Measurements from ENCODE around the gene TRUB2. TPM values are rescaled to one million over a fixed set of nuclear protein-coding genes. Genes with fewer than 3 reads are reported as not detected.
"Not testable (repeated sequence)": the region's sequence is repeated elsewhere in the genome, so short reads cannot be mapped to it uniquely, and the experiment has no call there.

Gene TRUB2
- total and polyA plus RNA-seq, 2 donors (not counting 3 experiments of a cell fraction or from before 2014, with no cell fraction given) = 21.1 to 39.3 TPM

DNA sequence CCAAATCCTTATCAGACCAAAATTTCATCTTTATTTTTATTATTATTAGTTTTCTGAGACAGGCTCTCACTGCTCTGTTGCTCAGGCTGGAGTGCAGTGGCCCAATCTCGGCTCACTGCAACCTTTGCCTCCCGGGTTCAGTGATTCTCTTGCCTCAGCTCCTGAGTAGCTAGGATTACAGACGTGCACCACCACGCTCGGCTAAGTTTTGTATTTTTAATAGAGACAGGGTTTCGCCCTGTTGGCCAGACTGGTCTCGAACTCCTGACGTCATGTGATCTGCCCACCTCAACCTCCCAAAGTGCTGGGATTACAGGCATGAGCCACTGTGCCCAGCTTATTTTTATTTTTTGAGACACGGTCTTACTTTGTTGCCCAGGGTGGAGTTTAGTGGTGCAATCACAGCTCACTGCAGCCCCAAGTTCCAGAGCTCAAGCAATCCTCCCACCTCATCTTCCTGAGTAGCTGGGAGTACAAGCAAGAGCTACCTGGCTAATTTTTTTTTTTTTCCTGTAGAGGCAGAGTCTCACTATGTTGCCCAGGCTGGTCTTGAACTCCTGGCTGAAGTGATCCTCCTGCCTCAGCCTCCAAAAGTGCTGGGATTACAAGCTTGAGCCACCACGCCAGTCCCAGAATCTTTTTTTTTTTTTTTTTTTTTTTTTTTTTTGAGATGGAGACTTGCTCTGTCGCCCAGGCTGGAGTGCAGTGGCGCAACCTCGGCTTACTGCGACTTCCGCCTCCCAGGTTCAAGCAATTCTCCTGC is 16.8 kb upstream of the TRUB2 start:
- POLR2A ChIA-PET; intact Hi-C loops (cut with micrococcal nuclease); H4K20me1 ChIP-seq (replicated peaks; ENCODE audit: control insufficient read depth, extremely low read depth, insufficient read depth, low read length); BruUV-seq (replicated peaks); H3K4me2 ChIP-seq (ENCODE audit: insufficient read depth, low read length); H3K27me3 ChIP-seq (ENCODE audit: control insufficient read depth in 2 of 2, insufficient read depth in 2 of 2, low read length in 2 of 2); H3K4me1 ChIP-seq (ENCODE audit: control insufficient read depth, extremely low read depth, insufficient read depth, low read length); H2AFZ ChIP-seq (ENCODE audit: low read depth, low read length); H3K36me3 ChIP-seq (ENCODE audit: control insufficient read depth in 2 of 2, extremely low read depth in 1 of 2, insufficient read depth in 2 of 2, low read length in 2 of 2); FAIRE-seq; DNase-seq (ENCODE audit: low read depth, low spot score); H3K4me3 ChIP-seq (replicated peaks in 1 of 3; ENCODE audit: insufficient read depth in 1 of 3, low read depth in 1 of 3, low read length in 3 of 3); H3K79me2 ChIP-seq (ENCODE audit: control insufficient read depth, insufficient read depth, low read length); H3K27ac ChIP-seq (ENCODE audit: insufficient read depth, low read depth, low read length); H3K9me1 ChIP-seq (replicated peaks; ENCODE audit: control insufficient read depth, extremely low read depth, insufficient read depth, low read length); dilution Hi-C loops (cut with MboI; ENCODE audit: extremely low pct_ligation_motif_present, low sequenced_read_pairs); H3K9me3 ChIP-seq (replicated peaks; ENCODE audit: control insufficient read depth, insufficient read depth, low read length); H3K9ac ChIP-seq (replicated peaks; ENCODE audit: extremely low read depth, insufficient read depth, low read length): not testable (repeated sequence)
- CTCF ChIA-PET = interaction anchor here (0.8 kb wide), 1 partner anchor 44 kb away, joined by 4 read pairs; no protein-coding TSS in a partner anchor

DNA sequence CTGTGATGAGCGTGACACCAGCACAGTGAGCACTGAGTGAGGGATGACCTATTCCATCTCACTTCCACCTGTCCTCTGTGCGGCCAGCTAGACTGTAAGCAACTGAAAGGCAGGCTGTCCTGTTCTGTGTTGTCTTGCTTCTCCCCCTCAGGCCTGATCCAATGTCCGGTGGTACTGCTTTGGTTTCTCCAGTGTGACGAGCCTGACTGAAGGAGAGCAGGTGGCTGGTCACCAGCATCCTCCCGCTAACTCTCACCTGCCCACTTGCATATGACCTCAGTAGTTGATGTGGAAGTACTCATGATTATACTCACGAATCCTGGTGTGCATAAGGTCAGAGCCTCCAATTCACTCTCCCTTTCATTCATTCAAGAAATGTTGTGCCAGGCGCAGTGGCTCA is 15.7 kb upstream of the TRUB2 start:
- FAIRE-seq = no peak

More for the DNA sequence above, 15.7 kb upstream of the TRUB2 start:
- CTCF ChIA-PET = interaction anchor here (0.9 to 1.8 kb wide), 2 partner anchors 13 to 33 kb away, joined by 3 to 6 read pairs; no protein-coding TSS in a partner anchor
- TF ChIP-seq GATA2 (IDR thresholded peaks at IDR 0.05; ENCODE audit: insufficient read depth, insufficient read length, low read depth, low read length) (no peak), EZH2 (IDR thresholded peaks at IDR 0.05; ENCODE audit: borderline replicate concordance, low read depth, low read length, severe bottlenecking) (no peak), FOS (IDR thresholded peaks at IDR 0.05; ENCODE audit: borderline replicate concordance, insufficient read depth, low read length) (no peak), POLR2AphosphoS5 (IDR thresholded peaks at IDR 0.05; ENCODE audit: insufficient read depth, low read depth, low read length) (no peak), POLR2A (IDR thresholded peaks at IDR 0.05; ENCODE audit: low read depth, low read length) (no peak), CTCF (IDR thresholded peaks at IDR 0.05; ENCODE audit: extremely low read depth in 1 of 2, insufficient read depth in 1 of 2, low read depth in 1 of 2, low read length in 2 of 2) (no peak), MYC (IDR thresholded peaks at IDR 0.05; ENCODE audit: low read depth, low read length) (no peak), JUN (IDR thresholded peaks at IDR 0.05; ENCODE audit: borderline replicate concordance, insufficient read depth, insufficient read length, low read depth) (no peak)
- TF ChIP-seq, protein P1, sequence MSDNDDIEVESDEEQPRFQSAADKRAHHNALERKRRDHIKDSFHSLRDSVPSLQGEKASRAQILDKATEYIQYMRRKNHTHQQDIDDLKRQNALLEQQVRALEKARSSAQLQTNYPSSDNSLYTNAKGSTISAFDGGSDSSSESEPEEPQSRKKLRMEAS (IDR thresholded peaks at IDR 0.05; ENCODE audit: insufficient read depth, insufficient read length) = no peak
- H3K9me3 ChIP-seq (replicated peaks; ENCODE audit: control insufficient read depth, insufficient read depth, low read length) = no peaks in the 10 kb centered on the region
- H2AFZ ChIP-seq (ENCODE audit: low read depth, low read length) = no peak overlapping the region
- dilution Hi-C loops (cut with MboI; ENCODE audit: extremely low pct_ligation_motif_present, low sequenced_read_pairs) = no loop called here
- no peak for DNase-seq (ENCODE audit: low read depth, low spot score)
- H3K79me2 ChIP-seq (ENCODE audit: control insufficient read depth, insufficient read depth, low read length) = peaks cover 6% of the 10 kb centered on the region
- intact Hi-C loops (cut with micrococcal nuclease) = no loop called here
- H4K20me1 ChIP-seq (replicated peaks; ENCODE audit: control insufficient read depth, extremely low read depth, insufficient read depth, low read length) = no peaks in the 10 kb centered on the region
- POLR2A ChIA-PET = no interaction called here
- H3K27me3 ChIP-seq (ENCODE audit: control insufficient read depth in 2 of 2, insufficient read depth in 2 of 2, low read length in 2 of 2) = no peaks in the 10 kb centered on the region
- no peak overlapping the region for H3K4me2 ChIP-seq (ENCODE audit: insufficient read depth, low read length)
- H3K4me3 ChIP-seq (replicated peaks in 1 of 3; ENCODE audit: insufficient read depth in 1 of 3, low read depth in 1 of 3, low read length in 3 of 3) = no peak overlapping the region
- H3K9ac ChIP-seq (replicated peaks; ENCODE audit: extremely low read depth, insufficient read depth, low read length) = no peak overlapping the region
- BruUV-seq (replicated peaks) = no TSS peak
- H3K27ac ChIP-seq (ENCODE audit: insufficient read depth, low read depth, low read length) = no peak overlapping the region
- peaks cover 7% of the 10 kb centered on the region for H3K4me1 ChIP-seq (ENCODE audit: control insufficient read depth, extremely low read depth, insufficient read depth, low read length)
- H3K36me3 ChIP-seq (ENCODE audit: control insufficient read depth in 2 of 2, extremely low read depth in 1 of 2, insufficient read depth in 2 of 2, low read length in 2 of 2) = peaks cover 2 to 4% of the 10 kb centered on the region in 2 experiments
- no peaks in the 10 kb centered on the region for H3K9me1 ChIP-seq (replicated peaks; ENCODE audit: control insufficient read depth, extremely low read depth, insufficient read depth, low read length)

Data from endothelial cell of umbilical vein (primary cell).